ENCODE measurements around the gene OVOL1. TPM values are rescaled to one million over a fixed set of nuclear protein-coding genes. Genes with fewer than 3 reads are reported as not detected.

OVOL1 gene
- total and polyA plus RNA-seq, 2 donors (not counting 1 experiment from before 2014, with no cell fraction given) = 0.15 to 0.66 TPM

DNA sequence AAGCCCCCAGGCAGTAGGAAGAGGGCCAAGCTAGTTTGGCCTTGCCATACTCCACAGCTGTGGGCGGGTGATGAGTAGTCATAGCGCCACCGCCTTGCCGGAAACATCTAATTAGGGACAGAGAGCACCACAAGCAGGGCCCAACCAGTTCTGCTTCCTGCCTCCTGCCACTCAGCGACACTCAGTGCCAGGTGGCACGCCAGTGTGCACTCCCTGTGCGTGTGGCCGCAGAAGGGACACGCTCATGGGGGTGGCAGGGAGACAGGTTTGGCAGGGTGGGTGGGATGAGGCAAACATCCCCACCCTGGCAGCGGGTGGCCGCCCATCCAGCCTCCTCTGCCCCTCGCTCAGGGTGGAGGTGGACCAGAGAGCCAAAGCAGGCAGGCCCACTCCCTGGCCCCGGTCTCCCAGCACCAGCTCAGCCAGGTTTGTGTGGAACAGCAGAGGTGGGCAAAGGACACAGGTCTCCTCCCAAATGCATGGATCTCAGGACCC, 4.9 kb downstream of the OVOL1 start:
- H3K9me3 Mint-ChIP-seq (ENCODE audit: insufficient read depth) = no peaks in the 10 kb centered on the region
- no peaks in the 10 kb centered on the region for H4K20me1 ChIP-seq (ENCODE audit: control insufficient read depth, insufficient read depth, low read length, poor library complexity, severe bottlenecking)
- TF ChIP-seq EZH2 (IDR thresholded peaks at IDR 0.05; ENCODE audit: borderline replicate concordance, insufficient read depth, low read depth, low read length, poor library complexity, severe bottlenecking) (no peak), CTCF (IDR thresholded peaks at IDR 0.05) (no peak)
- H3K27ac ChIP-seq (ENCODE audit: low read length in 2 of 2) = peak overlapping the region in 1 of 2 donors; percentile 18
- POLR2A ChIA-PET = interaction anchor here (0.5 to 2.3 kb wide), 5 partner anchors 12 to 658 kb away, joined by 3 to 12 read pairs (median 4); partner anchors contain the start of gene KAT5
- intact Hi-C loops (cut with micrococcal nuclease) = loop anchor here (1.0 kb wide), 1 partner anchor 11 kb away; the partner anchor contains the start of gene AP5B1
- ATAC-seq (ENCODE audit: low read depth) = peak; percentile 94
- WGBS (ENCODE audit: insufficient coverage) = 27% methylated on average over 13 of the region's 13 CpGs
- peaks cover 22 to 36% of the 10 kb centered on the region in 2 donors for H3K4me1 ChIP-seq (ENCODE audit: control insufficient read depth in 2 of 2, insufficient read depth in 2 of 2, low read length in 2 of 2)
- peaks cover 0 to 49% (median 22%) of the 10 kb centered on the region in 4 experiments for H3K27me3 ChIP-seq (replicated peaks in 1 of 4; ENCODE audit: control extremely low read depth in 1 of 4, control insufficient read depth in 3 of 4, insufficient read depth in 4 of 4, low read length in 3 of 4)
- no peaks in the 10 kb centered on the region for H3K79me2 ChIP-seq (ENCODE audit: control insufficient read depth, insufficient read depth, low read length)
- no peaks in the 10 kb centered on the region for H3K36me3 ChIP-seq (replicated peaks in 1 of 2; ENCODE audit: control extremely low read depth in 1 of 2, control insufficient read depth in 1 of 2, extremely low read depth in 1 of 2, insufficient read depth in 2 of 2, low read length in 1 of 2)
- H3K4me3 Mint-ChIP-seq = peak overlapping the region; percentile 34
- H3K9me3 ChIP-seq (ENCODE audit: control extremely low read depth in 1 of 3, control insufficient read depth in 2 of 3, insufficient read depth in 1 of 3, low read length in 2 of 3) = peaks cover 0 to 19% (median 0%) of the 10 kb centered on the region in 3 donors
- no peak overlapping the region for H3K9ac ChIP-seq (ENCODE audit: low read length)
- CTCF ChIA-PET = interaction anchor here (0.6 to 7.2 kb wide), 8 partner anchors 11 to 299 kb away, joined by 3 to 48 read pairs (median 4); partner anchors contain the start of genes AP5B1 and KAT5
- DNase-seq = no peak
- peaks cover 6% of the 10 kb centered on the region for H3K27me3 Mint-ChIP-seq
- H3K4me3 ChIP-seq (ENCODE audit: control extremely low read depth in 1 of 5, extremely low read depth in 1 of 5, insufficient read depth in 1 of 5, low read depth in 2 of 5, low read length in 4 of 5) = no peak overlapping the region
- peak overlapping the region; percentile 89 for H3K27ac Mint-ChIP-seq
- peak overlapping the region; percentile 69 for H2AFZ ChIP-seq (ENCODE audit: insufficient read depth, low read depth, low read length, poor library complexity, severe bottlenecking)
- H3K4me2 ChIP-seq (replicated peaks; ENCODE audit: low read depth, low read length, poor library complexity, severe bottlenecking) = peak overlapping the region; percentile 62
- H3K4me1 Mint-ChIP-seq = peaks cover 42% of the 10 kb centered on the region

DNA sequence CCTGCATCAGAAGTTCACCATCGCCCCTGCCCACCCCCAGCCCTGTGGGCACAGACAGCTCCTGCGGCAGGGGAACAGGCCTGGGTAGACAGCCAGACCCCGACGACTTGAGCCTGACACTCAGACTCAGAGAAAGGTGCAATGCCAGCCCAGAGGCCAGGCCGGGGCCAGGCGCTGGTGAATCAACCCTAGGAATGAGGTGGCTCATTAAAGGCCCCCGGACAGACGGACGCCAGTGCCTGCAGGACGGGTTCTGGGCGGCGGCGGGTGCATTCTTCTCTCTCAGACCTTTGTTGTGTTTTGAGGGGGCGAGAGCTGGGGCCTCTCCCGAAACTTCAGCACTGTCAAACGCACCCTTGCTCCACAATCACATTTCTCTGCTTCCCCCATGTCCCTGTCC, 5.6 kb downstream of the OVOL1 start:
- H4K20me1 ChIP-seq (ENCODE audit: control insufficient read depth, insufficient read depth, low read length, poor library complexity, severe bottlenecking) = no peaks in the 10 kb centered on the region
- peaks cover 6% of the 10 kb centered on the region for H3K27me3 Mint-ChIP-seq
- no peak overlapping the region for H3K4me3 Mint-ChIP-seq
- peak overlapping the region; percentile 69 for H2AFZ ChIP-seq (ENCODE audit: insufficient read depth, low read depth, low read length, poor library complexity, severe bottlenecking)
- peaks cover 18 to 33% of the 10 kb centered on the region in 2 donors for H3K4me1 ChIP-seq (ENCODE audit: control insufficient read depth in 2 of 2, insufficient read depth in 2 of 2, low read length in 2 of 2)
- intact Hi-C loops (cut with micrococcal nuclease) = no loop called here
- ATAC-seq (ENCODE audit: low read depth) (no peak), DNase-seq (no peak)
- no peaks in the 10 kb centered on the region for H3K36me3 ChIP-seq (replicated peaks in 1 of 2; ENCODE audit: control extremely low read depth in 1 of 2, control insufficient read depth in 1 of 2, extremely low read depth in 1 of 2, insufficient read depth in 2 of 2, low read length in 1 of 2)
- H3K27ac ChIP-seq (ENCODE audit: low read length in 2 of 2) = no peak overlapping the region
- H3K9me3 Mint-ChIP-seq (ENCODE audit: insufficient read depth) = no peaks in the 10 kb centered on the region
- H3K4me2 ChIP-seq (replicated peaks; ENCODE audit: low read depth, low read length, poor library complexity, severe bottlenecking) = peak overlapping the region; percentile 62
- ChIA-PET CTCF (interaction anchor here (0.6 to 7.2 kb wide), 6 partner anchors 12 to 231 kb away, joined by 3 to 48 read pairs (median 5); partner anchors contain the start of genes AP5B1 and KAT5), POLR2A (no interaction called here)
- H3K79me2 ChIP-seq (ENCODE audit: control insufficient read depth, insufficient read depth, low read length) = no peaks in the 10 kb centered on the region
- peaks cover 37% of the 10 kb centered on the region for H3K4me1 Mint-ChIP-seq
- H3K9ac ChIP-seq (ENCODE audit: low read length) = no peak overlapping the region
- peaks cover 0 to 49% (median 22%) of the 10 kb centered on the region in 4 experiments for H3K27me3 ChIP-seq (replicated peaks in 1 of 4; ENCODE audit: control extremely low read depth in 1 of 4, control insufficient read depth in 3 of 4, insufficient read depth in 4 of 4, low read length in 3 of 4)
- no peak overlapping the region for H3K4me3 ChIP-seq (ENCODE audit: control extremely low read depth in 1 of 5, extremely low read depth in 1 of 5, insufficient read depth in 1 of 5, low read depth in 2 of 5, low read length in 4 of 5)
- peaks cover 0 to 19% (median 0%) of the 10 kb centered on the region in 3 donors for H3K9me3 ChIP-seq (ENCODE audit: control extremely low read depth in 1 of 3, control insufficient read depth in 2 of 3, insufficient read depth in 1 of 3, low read length in 2 of 3)
- WGBS (ENCODE audit: insufficient coverage) = 81% methylated on average over 10 of the region's 16 CpGs
- peak overlapping the region; percentile 89 for H3K27ac Mint-ChIP-seq
- no peak for TF ChIP-seq CTCF (IDR thresholded peaks at IDR 0.05)
- no peak for TF ChIP-seq EZH2 (IDR thresholded peaks at IDR 0.05; ENCODE audit: borderline replicate concordance, insufficient read depth, low read depth, low read length, poor library complexity, severe bottlenecking)
